C4-2B (cell line): ENCODE data around the gene KREMEN1.

Experiments
- CTCF ChIP-seq: fragments of 450-650 bp; conservative IDR thresholded peaks from 2 replicates; pipeline ENCODE4 v1.5.1; 2017; ENCODE audit warnings: mild to moderate bottlenecking
- ZFX ChIP-seq: fragments of 450-650 bp; IDR thresholded peaks from 2 replicates; pipeline ENCODE4 v1.6.1; 2017

- TF ChIP-seq CTCF (no peak), ZFX (no peak)
These were observed 102.5 kb downstream of the KREMEN1 start for GRCh38 chr22:29175312-29175835.
